HepG2 (cell line): ENCODE measurements around the gene TMEM253. TPM values are rescaled to one million over a fixed set of nuclear protein-coding genes. Genes with fewer than 3 reads are reported as not detected.

Experiments
- FOXA1 ChIP-seq, 2 experiments: fragments of 450-650 bp in 1 of 2; sonication (generic) in 1 of 2; formaldehyde crosslinking in 1 of 2; IDR thresholded peaks; 2 replicates each; pipeline versions ENCODE4 v1.4.0 to v1.6.1; 2016 to 2020; ENCODE audit warnings: missing genetic modification reagents in 1 of 2
- FOXK2 ChIP-seq: fragments of 450-650 bp; IDR thresholded peaks from 2 replicates; pipeline ENCODE4 v1.6.1; 2016
- JUNB ChIP-seq: sonication (generic); formaldehyde crosslinking; IDR thresholded peaks from 2 replicates; pipeline ENCODE4 v1.8.0; 2022; ENCODE audit warnings: missing genetic modification reagents, mild to moderate bottlenecking, borderline replicate concordance
- MBD4 ChIP-seq: IDR thresholded peaks from 2 replicates; pipeline ENCODE4 v1.6.1; 2012; ENCODE audit warnings: low read length, inconsistent platforms, borderline replicate concordance
- MTF1 ChIP-seq: sonication (generic); formaldehyde crosslinking; IDR thresholded peaks from 2 replicates; pipeline ENCODE4 v1.5.0; 2020; ENCODE audit warnings: missing genetic modification reagents
- NAIF1 ChIP-seq: sonication (generic); formaldehyde crosslinking; IDR thresholded peaks from 2 replicates; pipeline ENCODE4 v1.5.0; 2020; ENCODE audit warnings: mild to moderate bottlenecking, missing genetic modification reagents, borderline replicate concordance
- NFE2L1 ChIP-seq: sonication (generic); formaldehyde crosslinking; IDR thresholded peaks from 2 replicates; pipeline ENCODE4 v1.4.0; 2020; ENCODE audit warnings: missing genetic modification reagents, mild to moderate bottlenecking, borderline replicate concordance
- NONO ChIP-seq, 2 experiments: fragments of 450-650 bp in 1 of 2; sonication (generic) in 1 of 2; formaldehyde crosslinking in 1 of 2; IDR thresholded peaks in 1 of 2; conservative IDR thresholded peaks in 1 of 2; 2 replicates each; pipeline versions ENCODE4 v1.6.1 to v1.8.0; 2017 to 2022; ENCODE audit warnings: mild to moderate bottlenecking in 1 of 2, missing genetic modification reagents in 1 of 2, moderate library complexity in 1 of 2
- SAP130 ChIP-seq: IDR thresholded peaks from 2 replicates; pipeline ENCODE4 v1.6.1; 2016; ENCODE audit warnings: low read depth
- SOX13 ChIP-seq, 3 experiments: fragments of 450-650 bp in 1 of 3; sonication (generic) in 1 of 3; formaldehyde crosslinking in 1 of 3; IDR thresholded peaks in 2 of 3; conservative IDR thresholded peaks in 1 of 3; 2 replicates each; pipeline versions ENCODE4 v1.5.0 to v1.6.1; 2016 to 2020; ENCODE audit warnings: antibody characterized with exemption in 1 of 3, mild to moderate bottlenecking in 1 of 3, missing compliant biosample characterization in 1 of 3, missing genetic modification reagents in 1 of 3, moderate library complexity in 1 of 3
- SP1 ChIP-seq, 2 experiments: fragments of 450-650 bp in 1 of 2; sonication (generic) in 1 of 2; formaldehyde crosslinking in 1 of 2; IDR thresholded peaks; 2 replicates each; pipeline versions ENCODE4 v1.4.0 to v1.6.1; 2016 to 2020; ENCODE audit warnings: missing genetic modification reagents in 1 of 2
- ZFP41 ChIP-seq: sonication (generic); formaldehyde crosslinking; IDR thresholded peaks from 2 replicates; pipeline ENCODE4 v1.4.0; 2020; ENCODE audit warnings: mild to moderate bottlenecking, missing genetic modification reagents, borderline replicate concordance
- ZNF10 ChIP-seq: sonication (generic); formaldehyde crosslinking; IDR thresholded peaks from 2 replicates; pipeline ENCODE4 v1.4.0; 2020; ENCODE audit warnings: mild to moderate bottlenecking, low read depth, missing genetic modification reagents, borderline replicate concordance
- ZNF160 ChIP-seq: sonication (generic); formaldehyde crosslinking; IDR thresholded peaks from 2 replicates; pipeline ENCODE4 v1.8.0; 2022; ENCODE audit warnings: mild to moderate bottlenecking, inconsistent platforms, missing genetic modification reagents
- ZNF367 ChIP-seq: sonication (generic); formaldehyde crosslinking; IDR thresholded peaks from 2 replicates; pipeline ENCODE4 v1.4.0; 2020; ENCODE audit warnings: missing genetic modification reagents, borderline replicate concordance
- ZNF382 ChIP-seq: sonication (generic); formaldehyde crosslinking; IDR thresholded peaks from 2 replicates; pipeline ENCODE4 v1.5.0; 2020; ENCODE audit warnings: missing genetic modification reagents, mild to moderate bottlenecking, borderline replicate concordance
- ZNF569 ChIP-seq: sonication (generic); formaldehyde crosslinking; IDR thresholded peaks from 2 replicates; pipeline ENCODE4 v1.5.0; 2020; ENCODE audit warnings: mild to moderate bottlenecking, missing genetic modification reagents, moderate library complexity, borderline replicate concordance
- ZSCAN9 ChIP-seq: IDR thresholded peaks from 2 replicates; pipeline ENCODE4 v1.6.1; 2016; ENCODE audit warnings: borderline replicate concordance
- polyA plus RNA-seq, 8 experiments: library from polyadenylated mRNA; depleted of rRNA in 3 of 8; stranded (reverse) in 7 of 8; unstranded in 1 of 8; fragments of >200 nt; fragmentation: Illumina TruSeq in 4 of 8; extraction: Trizol in 4 of 8; gene quantifications; 2 replicates each; pipeline versions ENCODE4 v1.2.1 to v1.2.3, GENCODE V29; 2011 to 2016; ENCODE audit warnings: low read depth in 4 of 8, missing spikeins in 1 of 8, mixed read lengths in 1 of 8; ENCODE audit not compliant: insufficient read depth in 1 of 8
- total RNA-seq, 5 experiments: library from RNA; depleted of rRNA; stranded (reverse); fragments of >200 nt; fragmentation: Illumina TruSeq; extraction: Trizol; gene quantifications; 2 replicates each; pipeline ENCODE4 v1.2.3, GENCODE V29; 2016; ENCODE audit warnings: low read depth in 1 of 5
- TF ChIP-seq, protein P1 (sequence below), 2 experiments: fragments of 450-650 bp in 1 of 2; sonication (generic) in 1 of 2; formaldehyde crosslinking; IDR thresholded peaks; 2 replicates each; pipeline versions ENCODE4 v1.5.0 to v1.8.0; 2020 to 2022; ENCODE audit warnings: mild to moderate bottlenecking in 1 of 2, missing genetic modification reagents in 1 of 2
- TF ChIP-seq, protein P2 (sequence below): sonication (generic); formaldehyde crosslinking; IDR thresholded peaks from 2 replicates; pipeline ENCODE4; 2020; ENCODE audit warnings: missing genetic modification reagents, mild to moderate bottlenecking, borderline replicate concordance

Gene TMEM253
- total and polyA plus RNA-seq, 2 of the 13 experiments (the other 11 are each of a cell fraction or from before 2014, with no cell fraction given), result 0.29 to 0.45 TPM

DNA sequence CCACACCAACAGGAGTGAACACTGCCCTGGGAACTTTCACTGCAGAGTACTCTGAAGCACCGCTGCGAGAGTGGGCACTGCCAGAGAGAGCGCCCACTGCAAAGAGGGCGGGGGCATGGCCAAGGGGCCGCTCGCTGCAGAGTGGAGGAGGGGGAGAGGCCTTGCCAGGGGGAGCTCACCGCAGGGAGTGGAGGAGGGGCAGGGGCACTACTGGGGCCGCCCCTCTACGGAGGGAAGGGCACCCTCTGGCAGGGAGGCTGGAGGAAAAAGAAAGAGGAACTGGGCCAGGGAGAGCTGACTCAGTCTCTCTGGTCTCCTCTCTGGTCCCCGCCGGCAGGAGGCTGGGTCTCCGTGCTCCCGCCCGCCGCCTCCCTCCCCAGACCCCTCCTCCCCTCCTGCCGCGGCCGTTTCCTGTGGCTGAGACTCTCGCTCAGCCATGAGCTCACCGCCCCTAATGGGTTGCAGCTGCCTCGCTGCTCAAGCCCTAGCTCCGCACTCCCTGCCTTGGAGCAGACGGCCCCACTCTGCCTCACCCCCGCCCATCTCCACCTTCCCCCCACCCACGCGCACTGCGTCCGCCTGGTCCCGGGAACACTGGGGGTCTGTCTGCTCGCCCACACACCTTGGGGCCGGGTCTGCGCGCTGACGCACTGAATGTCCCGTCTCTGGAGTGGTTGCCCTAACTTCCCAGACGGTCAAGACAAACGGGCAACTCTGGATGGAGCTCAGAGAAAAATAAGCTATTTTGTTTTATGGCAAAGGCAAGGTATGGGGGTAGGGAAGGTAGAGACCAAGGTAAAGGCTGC is 29.4 kb upstream of the TMEM253 start (continued):
- TF ChIP-seq ZFP41 (0 out of 2 replicates have a peak, but pooled peaks have one; percentile 45), NAIF1 (no peak), ZNF160 (no peak), ZNF10 (CRISPR knock-in tag) (no peak), SAP130 (CRISPR knock-in tag) (0 out of 2 replicates have a peak, but pooled peaks have one; percentile 44), FOXK2 (no peak), MTF1 (CRISPR knock-in tag) (no peak), NFE2L1 (CRISPR knock-in tag) (no peak), NONO (IDR thresholded peaks at IDR 0.05) (no peak), NONO (CRISPR knock-in tag; conservative IDR thresholded peaks at IDR 0.05) (no peak; the same call in 1 of the 2 replicates), ZSCAN9 (CRISPR knock-in tag) (no peak), ZNF569 (CRISPR knock-in tag) (no peak), FOXA1 (IDR thresholded peaks at IDR 0.05) (no peak), FOXA1 (CRISPR knock-in tag; IDR thresholded peaks at IDR 0.05) (no peak), SOX13 (IDR thresholded peaks at IDR 0.05) (no peak), SOX13 (CRISPR knock-in tag; conservative IDR thresholded peaks at IDR 0.05 in 1 of 2, IDR thresholded peaks at IDR 0.05 in 1 of 2) (0 out of 4 replicates have a peak, but pooled peaks of 1 of the 2 experiments have one; percentile 27), ZNF382 (CRISPR knock-in tag) (no peak), SP1 (IDR thresholded peaks at IDR 0.05) (no peak), SP1 (CRISPR knock-in tag; IDR thresholded peaks at IDR 0.05) (0 out of 2 replicates have a peak, but pooled peaks have one; percentile 12), JUNB (no peak), MBD4 (no peak), ZNF367 (CRISPR knock-in tag) (no peak)
- TF ChIP-seq, protein P1, sequence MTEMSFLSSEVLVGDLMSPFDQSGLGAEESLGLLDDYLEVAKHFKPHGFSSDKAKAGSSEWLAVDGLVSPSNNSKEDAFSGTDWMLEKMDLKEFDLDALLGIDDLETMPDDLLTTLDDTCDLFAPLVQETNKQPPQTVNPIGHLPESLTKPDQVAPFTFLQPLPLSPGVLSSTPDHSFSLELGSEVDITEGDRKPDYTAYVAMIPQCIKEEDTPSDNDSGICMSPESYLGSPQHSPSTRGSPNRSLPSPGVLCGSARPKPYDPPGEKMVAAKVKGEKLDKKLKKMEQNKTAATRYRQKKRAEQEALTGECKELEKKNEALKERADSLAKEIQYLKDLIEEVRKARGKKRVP (CRISPR knock-in tag; IDR thresholded peaks at IDR 0.05), result no peak
- TF ChIP-seq, protein P2, sequence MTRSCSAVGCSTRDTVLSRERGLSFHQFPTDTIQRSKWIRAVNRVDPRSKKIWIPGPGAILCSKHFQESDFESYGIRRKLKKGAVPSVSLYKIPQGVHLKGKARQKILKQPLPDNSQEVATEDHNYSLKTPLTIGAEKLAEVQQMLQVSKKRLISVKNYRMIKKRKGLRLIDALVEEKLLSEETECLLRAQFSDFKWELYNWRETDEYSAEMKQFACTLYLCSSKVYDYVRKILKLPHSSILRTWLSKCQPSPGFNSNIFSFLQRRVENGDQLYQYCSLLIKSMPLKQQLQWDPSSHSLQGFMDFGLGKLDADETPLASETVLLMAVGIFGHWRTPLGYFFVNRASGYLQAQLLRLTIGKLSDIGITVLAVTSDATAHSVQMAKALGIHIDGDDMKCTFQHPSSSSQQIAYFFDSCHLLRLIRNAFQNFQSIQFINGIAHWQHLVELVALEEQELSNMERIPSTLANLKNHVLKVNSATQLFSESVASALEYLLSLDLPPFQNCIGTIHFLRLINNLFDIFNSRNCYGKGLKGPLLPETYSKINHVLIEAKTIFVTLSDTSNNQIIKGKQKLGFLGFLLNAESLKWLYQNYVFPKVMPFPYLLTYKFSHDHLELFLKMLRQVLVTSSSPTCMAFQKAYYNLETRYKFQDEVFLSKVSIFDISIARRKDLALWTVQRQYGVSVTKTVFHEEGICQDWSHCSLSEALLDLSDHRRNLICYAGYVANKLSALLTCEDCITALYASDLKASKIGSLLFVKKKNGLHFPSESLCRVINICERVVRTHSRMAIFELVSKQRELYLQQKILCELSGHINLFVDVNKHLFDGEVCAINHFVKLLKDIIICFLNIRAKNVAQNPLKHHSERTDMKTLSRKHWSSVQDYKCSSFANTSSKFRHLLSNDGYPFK (CRISPR knock-in tag), result peak; percentile 57; the same call in 1 of the 2 replicates
